HCT116 (cell line): ENCODE measurements around the gene SEC61A2. TPM values are rescaled to one million over a fixed set of nuclear protein-coding genes. Genes with fewer than 3 reads are reported as not detected.

Source experiments
- ATAC-seq: fragments of 200-7000 bp; cut with Tn5 transposase; 2 replicates; pipeline ENCODE4 v1.9.1; 2020; ENCODE audit warnings: mild to moderate bottlenecking, moderate library complexity
- BruUV-seq: library from RNA; stranded (reverse); fragments of 400-500 nt; replicated peaks from 2 replicates; lab custom pipeline; 2021; lab: Mats Ljungman, UMichigan
- CTCF ChIA-PET: fragments of 300-600 bp; sonication (Branson Sonifier 250); formaldehyde crosslinking; loops from one replicate; lab custom pipeline; 2021; ENCODE audit warnings: antibody characterized with exemption; lab: Charles Lee
- POLR2A ChIA-PET: fragments of 300-600, 350-600 bp; sonication (Branson Sonifier 250); formaldehyde crosslinking; loops from one replicate; lab custom pipeline; 2021; ENCODE audit warnings: antibody characterized with exemption; lab: Charles Lee
- RAD21 ChIA-PET, 2 experiments: fragments of 300-600 bp; sonication (Branson Sonifier 250); formaldehyde crosslinking; loops; one replicate each; lab custom pipeline; 2023; ENCODE audit warnings: low total read pairs in 2 of 2; ENCODE audit not compliant: uncharacterized antibody in 2 of 2, unreplicated experiment in 2 of 2, low non-redundant PET in 1 of 2; lab: Charles Lee
- DNase-seq: peaks from one replicate; pipeline ENCODE4 v3.0.0-alpha.2; 2010; ENCODE audit warnings: low read depth, low spot score
- H2AFZ ChIP-seq: fragments of 200-600 bp; shearing (Covaris generic), sonication (generic); 2 replicates; pipeline ENCODE4 v1.6.1; 2017; ENCODE audit warnings: low read depth, mixed run types, mixed read lengths, antibody characterized with exemption, low read length; ENCODE audit not compliant: poor library complexity, severe bottlenecking
- H3K27ac ChIP-seq: 2 replicates; pipeline ENCODE4 v1.5.1; 2012; ENCODE audit warnings: low read depth, low read length
- H3K27me3 ChIP-seq: fragments of 200-600 bp; sonication (generic); 2 replicates; pipeline ENCODE4 v1.6.1; 2016; ENCODE audit warnings: mixed run types, low read length, mixed read lengths; ENCODE audit not compliant: insufficient read depth
- H3K36me3 ChIP-seq, 2 experiments: fragments of 200-500 bp in 1 of 2; fragments of 200-600 bp in 1 of 2; sonication (Bioruptor generic) in 1 of 2; sonication (generic) in 1 of 2; 2 replicates each; pipeline versions ENCODE4 v1.5.1 to v1.6.1; 2014 to 2016; ENCODE audit warnings: low read length in 2 of 2, inconsistent platforms in 1 of 2, mixed read lengths in 1 of 2, mixed run types in 1 of 2; ENCODE audit not compliant: insufficient read depth in 2 of 2, control insufficient read depth in 1 of 2
- H3K4me1 ChIP-seq, 2 experiments: fragments of 200-600 bp in 1 of 2; sonication (generic) in 1 of 2; 2 replicates each; pipeline versions ENCODE4 v1.5.1 to v1.6.1; 2012 to 2017; ENCODE audit warnings: low read length in 2 of 2, inconsistent platforms in 1 of 2, mild to moderate bottlenecking in 1 of 2, mixed read lengths in 1 of 2, mixed run types in 1 of 2, moderate library complexity in 1 of 2; ENCODE audit not compliant: insufficient read depth in 2 of 2, control insufficient read depth in 1 of 2
- H3K4me2 ChIP-seq: fragments of 200-600 bp; sonication (generic); 2 replicates; pipeline ENCODE4 v1.6.1; 2017; ENCODE audit warnings: mixed run types, low read length, mixed read lengths
- H3K4me3 ChIP-seq, 2 experiments: fragments of 200-600 bp in 1 of 2; sonication (generic) in 1 of 2; replicated peaks in 1 of 2; 2 replicates each; pipeline ENCODE4 v1.5.1; 2011 to 2016; ENCODE audit warnings: low read length in 2 of 2, control low read depth in 1 of 2, low read depth in 1 of 2, mild to moderate bottlenecking in 1 of 2, mixed read lengths in 1 of 2, mixed run types in 1 of 2
- H3K79me2 ChIP-seq: fragments of 200-600 bp; sonication (generic); 2 replicates; pipeline ENCODE4 v1.6.1; 2017; ENCODE audit warnings: mild to moderate bottlenecking, mixed run types, low read length, moderate library complexity, mixed read lengths; ENCODE audit not compliant: insufficient read depth
- H3K9ac ChIP-seq: fragments of 200-600 bp; sonication (generic); 2 replicates; pipeline ENCODE4 v1.6.1; 2016; ENCODE audit warnings: low read length, mixed read lengths
- H3K9me2 ChIP-seq: fragments of 200-600 bp; sonication (generic), shearing (Covaris generic); 2 replicates; pipeline ENCODE4 v1.6.1; 2017; ENCODE audit warnings: mixed run types, mild to moderate bottlenecking, moderate library complexity; ENCODE audit not compliant: insufficient read depth
- H3K9me3 ChIP-seq, 2 experiments: fragments of 200-500 bp in 1 of 2; fragments of 200-600 bp in 1 of 2; sonication (Bioruptor generic) in 1 of 2; sonication (generic) in 1 of 2; 2 replicates each; pipeline ENCODE4 v1.6.1; 2014 to 2017; ENCODE audit warnings: low read length in 2 of 2, mixed read lengths in 2 of 2, inconsistent platforms in 1 of 2, low read depth in 1 of 2, mild to moderate bottlenecking in 1 of 2, mixed run types in 1 of 2, moderate library complexity in 1 of 2; ENCODE audit not compliant: control insufficient read depth in 1 of 2, insufficient read depth in 1 of 2
- H4K20me1 ChIP-seq: fragments of 200-600 bp; sonication (generic), shearing (Covaris generic); 2 replicates; pipeline ENCODE4 v1.6.1; 2017; ENCODE audit warnings: mixed run types, mild to moderate bottlenecking, moderate library complexity; ENCODE audit not compliant: insufficient read depth
- CBX3 ChIP-seq: IDR thresholded peaks from 2 replicates; pipeline ENCODE4 v1.6.1; 2012; ENCODE audit warnings: low read depth
- CEBPB ChIP-seq: IDR thresholded peaks from 2 replicates; pipeline ENCODE4 v1.6.1; 2012; ENCODE audit warnings: low read depth
- FOSL1 ChIP-seq: IDR thresholded peaks from 2 replicates; pipeline ENCODE4 v1.6.1; 2012; ENCODE audit warnings: low read depth
- POLR2A ChIP-seq: IDR thresholded peaks from 2 replicates; pipeline ENCODE4 v1.7.0; 2011; ENCODE audit warnings: borderline replicate concordance; ENCODE audit not compliant: insufficient read depth, insufficient read length; ENCODE audit errors: extremely low read depth
- POLR2AphosphoS5 ChIP-seq: IDR thresholded peaks from 2 replicates; pipeline ENCODE4 v1.6.1; 2011; ENCODE audit warnings: mild to moderate bottlenecking, low read depth, low read length, moderate library complexity
- REST ChIP-seq: IDR thresholded peaks from 2 replicates; pipeline ENCODE4 v1.6.1; 2012; ENCODE audit warnings: low read depth
- SIN3A ChIP-seq: IDR thresholded peaks from 2 replicates; pipeline ENCODE4 v1.6.1; 2012; ENCODE audit warnings: low read depth
- SP1 ChIP-seq: IDR thresholded peaks from 2 replicates; pipeline ENCODE4 v1.6.1; 2012; ENCODE audit warnings: low read depth
- TCF7L2 ChIP-seq: IDR thresholded peaks from 2 replicates; pipeline ENCODE4 v1.7.0; 2011; ENCODE audit warnings: borderline replicate concordance, inconsistent platforms; ENCODE audit not compliant: insufficient read depth, insufficient read length; ENCODE audit errors: extremely low read depth
- YY1 ChIP-seq: IDR thresholded peaks from 2 replicates; pipeline ENCODE4 v1.6.1; 2011; ENCODE audit warnings: low read length, low read depth, moderate library complexity, mild to moderate bottlenecking; ENCODE audit not compliant: insufficient replicate concordance; ENCODE audit errors: extremely low read depth
- ZFX ChIP-seq: fragments of 450-650 bp; IDR thresholded peaks from 2 replicates; pipeline ENCODE4 v1.6.1; 2017
- ZNF274 ChIP-seq: fragments of 200-500 bp; sonication (Bioruptor generic); IDR thresholded peaks from 2 replicates; pipeline ENCODE4 v1.6.1; 2014; ENCODE audit warnings: mild to moderate bottlenecking, low read depth, low read length, inconsistent platforms
- intact Hi-C: fragments of 100-400 bp; cut with micrococcal nuclease; formaldehyde crosslinking; loops from 2 replicates; pipeline ENCODE4 v1.10.0; 2022
- total RNA-seq: library from RNA; stranded (reverse); gene quantifications from one replicate; pipeline ENCODE4 v1.2.1, GENCODE V29; 2021; ENCODE audit not compliant: unreplicated experiment
- TF ChIP-seq, protein P1 (sequence below): IDR thresholded peaks from 2 replicates; pipeline ENCODE4 v1.6.1; 2012
- TF ChIP-seq, protein P2 (sequence below): IDR thresholded peaks from 2 replicates; pipeline ENCODE4 v1.6.1; 2012

SEC61A2 gene
- total RNA-seq, 1 experiment from 2014 or later: 10.0 TPM

DNA sequence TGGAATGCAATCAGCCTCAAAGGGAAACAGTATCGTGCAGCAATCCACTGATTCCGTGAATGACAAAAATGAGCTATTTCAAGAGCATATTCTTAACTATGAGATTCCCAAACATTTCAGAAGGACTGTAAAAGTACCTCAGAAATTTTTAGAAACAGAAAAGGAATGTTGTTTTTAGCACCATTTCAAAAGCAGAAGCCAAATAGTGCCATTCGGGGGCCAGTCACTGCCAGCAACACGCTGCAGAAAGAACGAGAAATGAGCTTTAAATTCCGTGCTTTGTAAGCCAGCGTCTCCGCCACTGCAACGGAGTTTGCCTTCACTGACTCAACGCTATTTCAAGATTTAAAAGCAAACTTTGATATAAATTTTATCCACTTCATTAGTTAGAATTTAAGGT is 59.9 kb downstream of the SEC61A2 start:
- Histone ChIP-seq H3K27ac (no peak overlapping the region), H3K9me3 (no peaks in the 10 kb centered on the region), H2AFZ (no peak overlapping the region), H3K9ac (no peak overlapping the region), H3K36me3 (peaks cover 14 to 28% of the 10 kb centered on the region in 2 experiments; a peak in 3 of 4 replicates), H3K9me2 (no peaks in the 10 kb centered on the region), H3K79me2 (peaks cover 92% of the 10 kb centered on the region), H3K4me3 (no peak overlapping the region), H4K20me1 (peaks cover 10% of the 10 kb centered on the region; the same call in 1 of the 2 replicates), H3K4me2 (no peak overlapping the region), H3K4me1 (peaks cover 10 to 11% of the 10 kb centered on the region in 2 experiments), H3K27me3 (no peaks in the 10 kb centered on the region)
- TF ChIP-seq ZNF274: no peak
- TF ChIP-seq, protein P1, sequence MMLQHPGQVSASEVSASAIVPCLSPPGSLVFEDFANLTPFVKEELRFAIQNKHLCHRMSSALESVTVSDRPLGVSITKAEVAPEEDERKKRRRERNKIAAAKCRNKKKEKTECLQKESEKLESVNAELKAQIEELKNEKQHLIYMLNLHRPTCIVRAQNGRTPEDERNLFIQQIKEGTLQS: no peak
- no peak for TF ChIP-seq REST
- no peak for TF ChIP-seq CBX3
- TF ChIP-seq TCF7L2: no peak
- TF ChIP-seq ZFX: no peak
- TF ChIP-seq, protein P2, sequence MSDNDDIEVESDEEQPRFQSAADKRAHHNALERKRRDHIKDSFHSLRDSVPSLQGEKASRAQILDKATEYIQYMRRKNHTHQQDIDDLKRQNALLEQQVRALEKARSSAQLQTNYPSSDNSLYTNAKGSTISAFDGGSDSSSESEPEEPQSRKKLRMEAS: no peak
- TF ChIP-seq SP1: no peak
- TF ChIP-seq CEBPB: no peak
- no peak for TF ChIP-seq POLR2AphosphoS5
- no peak for TF ChIP-seq SIN3A
- TF ChIP-seq POLR2A: no peak
- TF ChIP-seq FOSL1: no peak
- no peak for TF ChIP-seq YY1
- RAD21 ChIA-PET: no interaction called here
- CTCF ChIA-PET: no interaction called here
- no TSS peak for BruUV-seq
- no peak for DNase-seq
- POLR2A ChIA-PET: no interaction called here
- ATAC-seq: no peak
- intact Hi-C loops: no loop called here
